NCI-H446 treated with DMSO at 0.1 percent for 48 hours (cell line): ENCODE measurements around the gene KCNH4.
"Not testable (repeated sequence)": the region's sequence is repeated elsewhere in the genome, so short reads cannot be mapped to it uniquely, and the experiment has no call there.

Experiments used
- DNase-seq: peaks from one replicate; lab custom pipeline; 2025; lab: John Stamatoyannopoulos, UW

Gene KCNH4

GRCh38 chr17:42193969-42194899 lies 13.3 kb upstream of the KCNH4 start, which contains the start of gene GHDC:
Gene GHDC (minus strand): TSS chr17:42194494. CDS start chr17:42193581, 913 bp downstream.
- peak; percentile 65 for DNase-seq

DNA sequence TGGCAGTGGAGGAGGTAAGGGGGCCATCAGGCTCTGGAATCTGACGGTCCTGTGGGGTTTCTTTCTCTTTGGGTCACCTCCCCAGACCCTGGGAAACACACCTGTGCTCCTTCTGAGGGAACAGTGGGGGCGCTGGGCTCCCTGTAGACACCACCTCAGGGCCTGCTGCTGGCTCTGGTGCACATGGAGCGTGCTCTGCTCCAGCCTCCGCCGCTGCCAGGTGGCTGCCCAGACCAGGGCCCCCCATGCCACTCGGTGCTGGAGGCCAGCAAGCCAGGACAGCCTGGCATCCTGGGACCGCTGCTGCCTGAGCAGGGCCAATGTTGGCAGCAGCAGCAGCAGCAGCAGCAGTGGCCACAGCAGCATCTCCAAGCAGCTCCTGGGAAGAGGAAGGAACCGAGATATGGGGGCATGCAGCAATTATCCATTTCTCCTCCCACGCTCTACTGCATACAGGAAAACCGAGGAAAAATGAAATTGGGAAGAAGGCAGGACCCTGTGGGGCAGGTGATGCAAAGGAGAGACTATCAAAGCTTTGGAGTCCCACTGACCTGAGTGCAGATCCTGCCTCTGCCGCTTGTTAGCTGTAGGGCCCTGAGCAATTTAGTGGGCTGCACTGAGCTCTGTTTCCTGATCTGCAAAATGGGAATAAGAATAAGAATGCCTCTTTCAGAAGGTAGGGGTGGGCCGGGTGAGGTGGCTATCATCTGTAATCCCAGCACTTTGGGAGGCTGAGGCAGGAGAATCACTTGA lies 12.4 kb upstream of the KCNH4 start:
- no peak for DNase-seq

DNA sequence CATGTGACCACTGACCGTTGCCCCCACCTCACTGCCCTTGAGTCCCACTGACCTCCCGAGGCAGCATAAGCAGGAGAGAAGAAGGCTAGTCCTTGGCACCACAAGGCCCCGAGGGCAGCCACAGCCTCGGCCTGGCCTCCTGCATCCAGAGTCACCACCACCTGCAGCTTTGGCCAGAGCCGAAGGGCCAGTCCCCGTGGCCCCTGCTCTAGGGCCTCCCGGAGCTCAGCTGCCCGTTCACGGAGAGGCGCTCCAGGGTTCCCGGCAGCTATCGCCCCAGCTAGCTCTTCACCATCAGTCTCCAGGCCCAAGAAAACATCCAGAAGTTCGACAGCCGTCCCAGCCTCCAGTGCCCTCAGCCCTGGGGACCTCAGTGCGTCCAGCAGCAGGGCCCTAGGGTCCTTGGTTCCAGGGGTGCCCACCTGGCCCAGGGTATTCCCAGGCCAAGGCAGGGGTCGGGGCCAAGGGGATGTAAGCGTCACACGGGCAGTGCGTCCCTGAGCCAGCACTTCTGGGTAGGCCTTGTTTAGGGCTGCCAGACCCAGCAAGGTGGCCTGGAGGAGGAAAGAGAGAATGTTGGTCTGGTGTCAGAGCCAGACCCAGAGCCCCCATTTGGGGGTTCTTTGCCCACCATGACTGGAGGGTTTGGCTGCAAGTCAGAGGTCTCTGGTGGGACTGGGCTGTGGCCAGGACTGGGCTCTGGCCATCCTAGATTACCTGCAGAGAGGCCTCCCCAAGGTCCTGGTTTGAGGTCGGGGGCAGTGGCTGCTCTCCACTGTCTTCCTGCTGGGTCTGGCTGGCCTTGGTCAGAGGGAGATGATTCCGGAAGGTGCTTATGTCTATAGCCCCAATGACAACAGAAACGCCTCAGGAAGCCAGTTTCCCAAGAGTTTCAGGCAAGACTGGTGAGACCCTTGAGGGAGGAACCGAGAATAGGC lies 11.5 kb upstream of the KCNH4 start:
- no peak for DNase-seq

DNA sequence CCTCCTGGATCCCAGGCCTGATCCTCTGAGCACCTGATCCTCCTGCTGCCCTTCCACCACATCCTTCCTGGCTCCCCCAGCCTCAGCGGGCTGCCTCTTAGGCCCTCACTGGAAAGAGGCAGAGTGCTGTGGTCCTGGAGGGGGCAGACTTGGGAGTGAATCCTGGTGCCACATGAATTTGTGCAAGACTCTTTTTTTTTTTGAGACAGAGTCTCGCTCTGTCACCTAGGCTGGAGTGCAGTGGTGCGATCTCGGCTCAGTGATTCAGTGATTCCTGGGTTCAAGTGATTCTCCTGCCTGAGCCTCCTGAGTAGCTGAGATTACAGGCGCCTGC lies 10.3 kb upstream of the KCNH4 start:
- no peak for DNase-seq

DNA sequence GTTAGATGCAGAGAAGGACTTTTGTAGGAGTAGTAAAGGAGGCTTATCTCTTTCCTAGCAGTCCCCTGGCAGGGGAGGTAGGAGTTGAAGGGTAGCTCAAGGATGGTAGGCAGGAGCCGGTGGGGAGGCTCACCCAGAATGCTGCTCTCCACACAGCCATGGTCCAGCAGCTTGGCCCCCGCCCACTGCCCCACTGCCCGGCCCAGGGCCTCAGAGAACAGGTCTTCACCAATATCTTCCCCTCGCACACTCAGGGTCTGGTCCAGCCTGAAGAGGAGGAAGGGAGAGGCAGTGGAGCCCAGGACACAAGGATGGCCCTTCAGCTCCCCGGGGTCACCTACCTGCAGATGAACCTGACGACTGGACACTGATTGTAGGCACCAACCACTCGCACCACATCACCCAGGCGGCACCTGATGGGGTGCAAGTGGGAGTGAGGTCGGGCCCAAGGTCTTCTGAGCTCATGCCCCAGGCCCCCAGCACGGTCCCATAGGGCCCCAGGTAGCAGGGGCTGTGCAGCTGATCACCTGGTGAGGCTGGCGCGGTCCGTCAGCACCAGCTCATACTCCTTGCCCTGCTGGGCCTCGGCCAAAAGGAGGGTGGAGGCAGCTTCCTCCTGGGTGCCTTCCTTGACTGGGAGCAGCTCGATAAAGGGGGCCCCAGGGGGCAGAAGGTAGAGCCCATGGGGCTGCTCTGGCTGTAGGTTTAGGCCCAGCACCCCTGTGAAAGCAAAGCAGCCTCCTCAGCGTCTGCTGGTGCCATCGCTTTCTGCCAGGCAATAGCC lies 9.7 kb upstream of the KCNH4 start:
- DNase-seq, result no peak

DNA sequence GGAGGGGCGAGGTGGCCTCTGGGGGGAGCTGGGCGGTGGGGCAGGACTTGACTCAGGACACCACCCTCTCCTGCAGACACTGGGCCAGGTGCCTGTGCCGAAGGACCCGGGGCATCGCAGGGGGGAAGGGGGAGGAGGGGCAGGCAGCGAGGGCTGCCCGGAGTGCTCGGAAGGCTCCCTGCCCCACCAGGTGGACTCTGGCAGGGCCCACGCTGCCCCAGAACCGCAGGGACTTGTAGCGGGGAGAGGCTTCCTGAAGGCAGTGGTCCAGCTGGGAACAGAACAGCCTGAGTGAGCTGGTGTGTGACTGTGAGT lies 8.7 kb upstream of the KCNH4 start:
- no peak for DNase-seq

GRCh38 chr17:42188749-42189650 lies 8.1 kb upstream of the KCNH4 start:
- DNase-seq, result no peak

DNA sequence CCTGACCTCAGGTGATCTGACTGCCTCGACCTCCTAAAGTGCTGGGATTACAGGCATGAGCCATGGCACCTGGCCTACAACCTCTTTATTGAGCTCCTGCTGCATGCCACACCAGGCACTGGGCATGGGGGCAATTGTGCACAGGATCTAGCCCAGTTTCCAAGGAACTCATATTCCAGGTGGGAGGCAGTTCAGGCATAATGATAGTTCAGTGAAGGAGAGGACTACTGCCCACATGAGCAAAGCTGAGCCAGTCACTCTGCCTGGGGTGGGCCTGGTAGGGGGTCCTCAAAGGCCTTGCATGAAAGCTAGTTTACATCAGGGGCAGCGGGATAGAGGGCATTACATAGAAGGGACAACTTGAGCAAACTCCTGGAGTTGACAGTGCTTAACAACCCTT lies 6.9 kb upstream of the KCNH4 start:
- DNase-seq, result no peak

GRCh38 chr17:42186191-42186590 lies 5.2 kb upstream of the KCNH4 start:
- not testable (repeated sequence) for DNase-seq

DNA sequence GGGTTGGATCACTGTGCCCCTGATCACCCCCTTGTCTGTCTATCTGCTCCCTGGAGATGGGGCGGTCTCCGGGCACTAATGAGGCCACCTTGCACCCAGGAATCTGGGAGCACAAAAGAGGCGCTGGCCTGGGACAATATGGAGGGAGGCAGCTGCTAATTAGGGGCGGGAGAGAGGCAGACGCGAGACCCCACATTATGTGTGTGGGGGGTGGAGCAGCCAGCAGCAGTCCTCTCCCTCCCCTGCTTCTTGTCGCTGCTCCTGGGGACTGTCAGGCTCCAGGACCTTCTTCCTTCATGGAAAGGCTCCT lies 4.6 kb upstream of the KCNH4 start:
- DNase-seq, result no peak

DNA sequence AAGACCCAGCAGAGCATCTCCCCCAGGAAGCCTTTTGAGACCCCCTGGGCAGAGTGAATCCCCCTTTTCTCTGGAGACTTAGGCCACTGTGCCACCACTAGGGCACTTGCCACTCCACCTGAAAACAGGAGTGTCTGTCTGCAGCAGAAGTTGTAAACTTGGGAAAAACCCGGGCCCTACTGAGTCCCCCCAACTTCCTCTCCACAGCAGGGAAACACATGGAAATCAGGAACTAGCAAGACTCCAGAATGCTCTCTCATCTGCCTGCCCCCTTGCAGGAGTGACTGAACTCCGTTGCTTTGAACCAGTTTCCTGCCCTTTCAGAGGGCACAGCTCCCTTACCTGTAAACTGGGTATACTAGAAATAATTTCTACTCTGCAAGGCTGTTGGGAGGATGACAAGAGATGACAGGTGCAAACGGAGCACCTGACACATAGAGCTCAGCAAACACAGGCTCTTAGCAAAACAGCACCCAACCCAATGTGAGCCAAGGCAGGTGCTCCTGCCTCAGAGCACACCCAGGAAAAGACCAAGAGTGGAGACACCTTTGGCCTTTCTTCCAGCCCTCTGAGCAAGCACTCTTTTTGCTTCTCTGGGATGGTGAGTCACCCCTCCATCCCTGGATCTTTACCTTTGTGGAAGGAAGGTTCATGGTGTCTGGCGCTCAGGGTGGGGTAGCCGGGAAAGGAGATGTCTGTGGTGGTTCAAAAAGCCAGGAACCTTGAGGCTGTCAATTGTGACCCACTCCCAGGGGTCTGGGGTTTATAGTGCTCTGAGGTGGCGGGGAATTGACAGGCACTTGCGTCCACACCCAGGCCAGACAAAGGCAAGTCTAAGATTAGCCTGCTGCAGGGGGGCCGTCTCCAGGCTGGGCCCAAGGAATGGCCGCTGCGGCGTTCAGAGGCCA lies 4.0 kb upstream of the KCNH4 start, which contains the start of gene HCRT:
TSS of gene HCRT (minus strand) at position 740 of the 908 bp plus-strand sequence. CDS start at position 653, 87 bp downstream.
- DNase-seq, result no peak

DNA sequence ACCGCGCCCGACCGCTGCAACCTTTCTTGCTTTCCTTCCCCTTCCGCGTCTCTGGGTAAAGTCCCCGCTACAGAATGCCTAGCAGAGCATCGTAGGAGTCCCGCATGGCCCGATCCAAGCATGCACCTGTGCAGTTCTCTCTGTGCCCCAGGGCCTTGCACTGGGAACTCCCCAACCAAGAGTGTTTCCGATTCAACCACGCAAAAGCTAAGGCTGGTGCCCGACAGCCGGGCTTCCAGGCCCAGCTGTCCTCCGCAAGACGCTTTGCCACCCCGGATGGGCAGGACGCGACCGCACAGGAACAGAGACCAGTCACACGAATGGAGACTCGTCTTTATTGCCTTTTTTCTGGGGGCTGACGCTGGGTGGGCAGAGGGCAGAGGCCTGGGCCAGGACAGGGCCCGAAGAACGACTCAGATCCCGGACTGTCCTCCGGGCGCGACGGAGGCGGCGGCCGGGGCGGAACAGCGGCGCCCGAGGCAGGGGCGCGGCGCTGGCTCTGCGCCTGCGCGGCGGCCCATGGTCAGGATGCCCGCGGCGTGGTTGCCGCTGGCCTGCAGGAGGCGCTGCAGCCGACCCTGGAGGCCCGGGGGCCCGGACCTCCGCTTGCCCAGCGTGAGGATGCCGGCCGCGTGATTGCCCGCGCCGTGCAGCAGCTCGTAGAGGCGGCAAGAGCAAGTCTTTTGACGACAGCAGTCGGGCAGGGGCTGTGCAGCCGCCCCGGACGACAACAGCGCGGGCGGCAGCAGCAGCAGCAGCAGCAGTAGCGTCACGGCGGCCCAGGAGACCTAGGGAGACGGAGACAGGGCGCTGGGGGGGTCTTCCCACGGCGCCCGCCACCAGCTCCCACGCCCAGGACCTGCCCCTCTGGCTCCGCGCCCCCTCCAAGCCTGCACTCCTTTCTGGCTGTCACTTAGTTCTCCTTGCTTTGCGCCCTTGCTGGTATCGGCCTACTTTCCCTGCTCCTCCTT lies 3.1 kb upstream of the KCNH4 start:
- peak; percentile 45 for DNase-seq

DNA sequence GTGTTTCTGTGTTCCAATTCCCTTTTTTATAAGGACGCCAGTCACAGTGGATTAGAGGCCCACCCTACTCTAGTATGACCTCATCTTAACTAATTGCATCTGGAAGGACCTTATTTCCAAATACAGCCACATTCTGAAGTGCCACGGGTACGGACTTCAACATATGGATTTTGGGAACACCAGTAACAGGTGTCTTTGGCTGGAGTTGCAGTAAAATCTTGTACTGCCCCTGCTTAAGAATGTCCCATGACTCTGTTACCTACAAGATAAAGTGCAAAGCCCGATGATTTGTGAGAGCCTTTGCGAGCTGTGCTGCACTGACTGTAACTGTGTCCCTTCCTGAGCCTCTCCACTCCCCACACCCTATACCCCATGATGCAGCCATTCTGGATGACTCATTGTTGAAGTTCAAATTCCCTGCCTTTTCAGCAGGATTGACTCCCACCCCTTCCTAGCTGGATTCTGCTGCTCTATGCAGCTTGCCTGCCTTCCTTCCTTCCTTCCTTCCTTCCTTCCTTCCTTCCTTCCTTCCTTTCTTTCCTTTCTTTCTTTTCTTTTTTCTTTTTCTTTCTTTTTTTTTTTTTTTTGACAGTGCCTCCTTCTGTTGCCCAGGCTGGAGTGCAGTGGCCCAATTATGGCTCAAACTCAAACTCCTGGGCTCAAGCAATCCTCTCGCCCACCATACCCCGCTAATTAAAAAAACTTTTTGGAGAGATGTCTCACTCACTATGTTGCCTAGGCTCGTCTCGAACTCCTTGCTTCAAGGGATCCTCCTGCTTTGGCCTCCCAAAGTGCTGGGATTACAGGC lies 2.2 kb upstream of the KCNH4 start:
- no peak for DNase-seq

DNA sequence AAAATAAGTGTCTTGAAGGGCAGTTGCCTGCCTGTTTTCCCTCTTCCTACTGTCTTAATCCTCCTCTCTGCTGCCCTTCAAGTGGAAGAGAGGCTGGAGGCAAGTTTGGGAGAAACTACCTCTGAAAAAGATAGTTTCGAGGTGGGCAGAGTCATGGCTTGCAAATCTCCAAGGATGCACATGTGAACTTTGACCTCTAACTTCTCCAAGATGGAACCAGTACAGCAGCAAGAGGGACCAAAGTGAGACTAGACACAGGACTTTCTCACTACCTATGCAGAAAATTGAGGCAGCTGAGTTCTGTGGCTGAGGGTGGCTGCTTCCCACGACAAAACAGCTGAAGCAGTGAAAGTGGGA lies 887 bp upstream of the KCNH4 start:
- no peak for DNase-seq

GRCh38 chr17:42180411-42180921 lies 476 bp downstream of the KCNH4 start:
- DNase-seq, result no peak

DNA sequence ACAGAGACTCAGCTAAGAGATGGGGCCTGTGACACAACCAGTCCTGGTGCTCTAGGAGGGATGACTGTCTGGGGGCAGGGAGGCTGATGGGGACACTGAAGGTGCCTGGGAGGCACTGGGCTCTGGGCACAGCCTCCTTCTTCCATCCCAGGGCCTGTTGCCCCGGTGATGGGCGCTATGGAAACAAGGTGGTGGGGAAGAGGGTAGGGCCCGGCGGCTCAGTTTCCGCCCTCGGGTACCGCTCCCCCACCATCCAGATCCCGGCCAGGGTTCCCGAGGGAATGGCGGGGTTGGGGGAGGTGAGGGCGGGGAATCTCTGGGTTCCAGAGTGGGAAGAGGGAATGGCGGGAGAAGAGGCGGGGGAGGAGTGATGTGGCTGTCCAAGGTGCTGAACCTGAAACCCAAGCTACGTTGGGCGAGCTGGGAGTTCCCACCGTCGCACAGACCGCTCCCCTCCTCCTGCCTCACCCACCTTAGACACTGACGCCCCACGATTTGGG lies 981 bp downstream of the KCNH4 start:
- no peak for DNase-seq

DNA sequence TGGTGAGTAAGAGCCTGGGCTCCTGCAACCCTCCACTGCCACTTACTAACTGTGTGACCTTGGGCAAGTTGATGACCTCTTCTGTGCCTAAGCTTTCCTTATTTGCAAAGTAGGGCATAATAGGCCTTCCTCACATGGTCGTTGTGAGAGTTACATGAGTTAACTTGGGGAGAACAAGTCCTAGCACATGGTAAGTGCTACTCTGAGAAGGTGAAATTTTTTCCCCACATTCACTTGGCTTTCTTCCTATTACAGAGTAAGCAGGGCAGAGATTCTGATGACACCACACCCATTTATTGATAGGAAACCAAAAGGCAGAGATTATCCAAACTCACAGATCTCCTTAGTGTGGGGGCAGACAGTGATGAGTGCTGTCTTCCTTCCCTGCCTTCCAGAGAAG lies 1.6 kb downstream of the KCNH4 start:
- DNase-seq, result no peak
